ENCODE results near the gene CDC42. TPM values are rescaled to one million over a fixed set of nuclear protein-coding genes. Genes with fewer than 3 reads are reported as not detected.

Gene CDC42
- total and polyA plus RNA-seq, 2 experiments from 2014 or later = 119 to 184 TPM

GRCh38 chr1:22039594-22040285 lies 12.8 kb upstream of the CDC42 start:
- Mint-ChIP-seq H3K36me3 (ENCODE audit: low read depth) (no peaks in the 10 kb centered on the region), H3K27ac (no peak overlapping the region), H3K4me1 (peaks cover 27% of the 10 kb centered on the region), H3K27me3 (ENCODE audit: insufficient read depth, low read depth, poor library complexity) (peaks cover 7% of the 10 kb centered on the region), H3K9me3 (no peaks in the 10 kb centered on the region), H3K4me3 (no peak overlapping the region)
- H3K4me1 ChIP-seq (ENCODE audit: insufficient read depth) = peaks cover 26% of the 10 kb centered on the region
- ATAC-seq (peak; percentile 71), DNase-seq (ENCODE audit: low spot score) (peak; percentile 74)
- no peak overlapping the region for H3K27ac ChIP-seq (ENCODE audit: low read depth)
- H3K9me2 ChIP-seq (ENCODE audit: insufficient read depth) = peaks cover 3% of the 10 kb centered on the region; the same call in 1 of the 2 replicates
- no peaks in the 10 kb centered on the region for H3K36me3 ChIP-seq (ENCODE audit: insufficient read depth)
- peak overlapping the region; percentile 15 for H2AFZ ChIP-seq
- TF ChIP-seq POLR2AphosphoS5 (IDR thresholded peaks at IDR 0.05; ENCODE audit: low read depth) (no peak), ZNF114 (CRISPR knock-in tag; IDR thresholded peaks at IDR 0.05) (no peak), EZH2 (IDR thresholded peaks at IDR 0.05; ENCODE audit: low read depth, unreplicated experiment) (no peak), ZNF462 (CRISPR knock-in tag; IDR thresholded peaks at IDR 0.05) (0 out of 2 replicates have a peak, but pooled peaks have one; percentile 41)
- no peak overlapping the region for H3K4me3 ChIP-seq
- no peaks in the 10 kb centered on the region for H4K20me1 ChIP-seq (replicated peaks; ENCODE audit: insufficient read depth)
- no peaks in the 10 kb centered on the region for H3K79me2 ChIP-seq (replicated peaks; ENCODE audit: insufficient read depth)
- H3K27me3 ChIP-seq (ENCODE audit: insufficient read depth) = no peaks in the 10 kb centered on the region
- H3F3A ChIP-seq (replicated peaks; ENCODE audit: low read depth) = 0 out of 2 replicates have a peak, but pooled peaks cover 5% of the 10 kb centered on the region
- no peak overlapping the region for H3K4me2 ChIP-seq

- Mint-ChIP-seq H3K27me3 (ENCODE audit: insufficient read depth, low read depth, poor library complexity) (peaks cover 7% of the 10 kb centered on the region), H3K36me3 (ENCODE audit: low read depth) (no peaks in the 10 kb centered on the region), H3K4me1 (peaks cover 29% of the 10 kb centered on the region), H3K4me3 (no peak overlapping the region), H3K9me3 (0 out of 3 replicates have a peak, but pooled peaks cover 1% of the 10 kb centered on the region), H3K27ac (no peak overlapping the region)
- Histone ChIP-seq H3K4me1 (ENCODE audit: insufficient read depth) (peaks cover 31% of the 10 kb centered on the region), H3K27me3 (ENCODE audit: insufficient read depth) (no peaks in the 10 kb centered on the region), H3K27ac (ENCODE audit: low read depth) (no peak overlapping the region), H4K20me1 (replicated peaks; ENCODE audit: insufficient read depth) (no peaks in the 10 kb centered on the region), H3F3A (replicated peaks; ENCODE audit: low read depth) (0 out of 2 replicates have a peak, but pooled peaks cover 10% of the 10 kb centered on the region), H3K79me2 (replicated peaks; ENCODE audit: insufficient read depth) (no peaks in the 10 kb centered on the region), H3K4me3 (no peak overlapping the region), H3K9me2 (ENCODE audit: insufficient read depth) (peaks cover 3% of the 10 kb centered on the region; the same call in 1 of the 2 replicates), H2AFZ (peak overlapping the region; percentile 15; the same call in 1 of the 2 replicates), H3K4me2 (no peak overlapping the region), H3K36me3 (ENCODE audit: insufficient read depth) (no peaks in the 10 kb centered on the region)
- ATAC-seq (no peak), DNase-seq (ENCODE audit: low spot score) (no peak)
- TF ChIP-seq ETS1 (IDR thresholded peaks at IDR 0.05) = no peak
- TF ChIP-seq STAT1 (IDR thresholded peaks at IDR 0.05; ENCODE audit: unreplicated experiment) = no peak
- no peak for TF ChIP-seq POLR2AphosphoS5 (IDR thresholded peaks at IDR 0.05; ENCODE audit: low read depth)
- no peak for TF ChIP-seq CREB1 (CRISPR knock-in tag; IDR thresholded peaks at IDR 0.05; ENCODE audit: low read depth)
- no peak for TF ChIP-seq JUNB (IDR thresholded peaks at IDR 0.05; ENCODE audit: unreplicated experiment)
These were observed 12.3 kb upstream of the CDC42 start for GRCh38 chr1:22040286-22040623.
